ENCODE data around the gene ZFP92. TPM values are rescaled to one million over a fixed set of nuclear protein-coding genes. Genes with fewer than 3 reads are reported as not detected.

Gene ZFP92
- total RNA-seq, 1 donor from 2014 or later, result 4.5 TPM

DNA sequence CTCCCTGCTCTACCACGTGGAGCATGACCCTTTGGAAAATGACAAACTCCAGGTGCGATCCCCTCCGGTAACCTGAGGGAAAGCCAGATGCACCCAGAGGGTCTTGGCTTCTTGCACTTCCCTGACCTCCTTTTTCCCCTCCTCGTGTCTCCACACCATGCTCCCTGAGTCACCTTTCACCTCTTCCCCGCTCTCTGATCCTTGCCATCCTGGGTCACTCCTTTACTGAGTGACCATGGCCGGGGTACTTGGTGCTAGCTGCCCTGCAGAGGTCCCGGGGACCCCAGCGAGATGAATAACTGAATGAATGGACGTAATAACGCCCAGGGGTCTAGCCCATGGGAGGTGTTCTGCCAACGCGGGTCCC is 401 bp upstream of the ZFP92 start:
- DNase-seq (no peak), ATAC-seq (no peak)
- H3K4me1 ChIP-seq, result peaks cover 10% of the 10 kb centered on the region
- peak overlapping the region; percentile 61 for H3K4me3 ChIP-seq
- no peaks in the 10 kb centered on the region for H3K9me3 ChIP-seq
- intact Hi-C loops (cut with DNase I), result no loop called here
- H3K36me3 ChIP-seq, result no peaks in the 10 kb centered on the region
- peak overlapping the region; percentile 18 for H3K27ac ChIP-seq
- no peaks in the 10 kb centered on the region for H3K27me3 ChIP-seq (ENCODE audit: low read depth)
- TF ChIP-seq, protein P1, sequence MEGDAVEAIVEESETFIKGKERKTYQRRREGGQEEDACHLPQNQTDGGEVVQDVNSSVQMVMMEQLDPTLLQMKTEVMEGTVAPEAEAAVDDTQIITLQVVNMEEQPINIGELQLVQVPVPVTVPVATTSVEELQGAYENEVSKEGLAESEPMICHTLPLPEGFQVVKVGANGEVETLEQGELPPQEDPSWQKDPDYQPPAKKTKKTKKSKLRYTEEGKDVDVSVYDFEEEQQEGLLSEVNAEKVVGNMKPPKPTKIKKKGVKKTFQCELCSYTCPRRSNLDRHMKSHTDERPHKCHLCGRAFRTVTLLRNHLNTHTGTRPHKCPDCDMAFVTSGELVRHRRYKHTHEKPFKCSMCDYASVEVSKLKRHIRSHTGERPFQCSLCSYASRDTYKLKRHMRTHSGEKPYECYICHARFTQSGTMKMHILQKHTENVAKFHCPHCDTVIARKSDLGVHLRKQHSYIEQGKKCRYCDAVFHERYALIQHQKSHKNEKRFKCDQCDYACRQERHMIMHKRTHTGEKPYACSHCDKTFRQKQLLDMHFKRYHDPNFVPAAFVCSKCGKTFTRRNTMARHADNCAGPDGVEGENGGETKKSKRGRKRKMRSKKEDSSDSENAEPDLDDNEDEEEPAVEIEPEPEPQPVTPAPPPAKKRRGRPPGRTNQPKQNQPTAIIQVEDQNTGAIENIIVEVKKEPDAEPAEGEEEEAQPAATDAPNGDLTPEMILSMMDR (IDR thresholded peaks at IDR 0.05), result no peak

DNA sequence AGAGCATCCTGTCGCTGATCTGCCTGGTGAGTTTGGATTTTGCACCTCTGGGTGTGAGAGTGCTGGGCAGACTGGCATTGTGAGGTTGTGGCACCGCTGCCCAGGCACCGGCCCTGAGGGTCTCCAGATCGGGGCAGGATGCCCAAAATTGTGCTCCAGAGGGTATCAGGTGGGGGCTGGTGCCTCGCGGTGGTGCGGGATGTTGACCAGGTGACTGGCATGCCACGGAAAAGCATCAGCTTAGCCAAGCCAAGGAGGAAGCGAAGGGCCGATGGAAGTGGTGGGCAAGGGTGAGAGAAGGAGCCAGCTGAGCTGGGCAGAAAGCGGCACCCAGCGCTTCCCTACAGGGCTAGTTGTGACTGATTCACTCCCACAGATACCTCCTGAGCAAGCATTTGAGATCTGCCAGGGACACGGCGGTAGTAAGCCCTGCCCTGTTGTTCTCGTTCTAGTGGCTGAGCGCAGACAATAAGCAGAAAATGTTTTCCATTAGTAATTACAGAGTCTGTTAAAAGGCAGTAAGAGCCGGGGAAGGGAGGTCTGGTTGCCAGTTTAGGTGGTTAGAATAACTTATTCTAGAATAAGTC is 809 bp downstream of the ZFP92 start:
- Histone ChIP-seq H3K4me1 (peaks cover 10% of the 10 kb centered on the region), H3K27ac (no peak overlapping the region), H3K27me3 (ENCODE audit: low read depth) (no peaks in the 10 kb centered on the region), H3K36me3 (no peaks in the 10 kb centered on the region), H3K9me3 (no peaks in the 10 kb centered on the region), H3K4me3 (peak overlapping the region; percentile 61)
- TF ChIP-seq, protein P1 (IDR thresholded peaks at IDR 0.05), result no peak
- no peak for DNase-seq
- peak in 1 of 2 donors; percentile 7 for ATAC-seq
- intact Hi-C loops (cut with DNase I), result no loop called here

- Histone ChIP-seq H3K36me3 (no peaks in the 10 kb centered on the region), H3K4me3 (peak overlapping the region; percentile 61), H3K27ac (no peak overlapping the region), H3K9me3 (no peaks in the 10 kb centered on the region), H3K4me1 (peaks cover 10% of the 10 kb centered on the region), H3K27me3 (ENCODE audit: low read depth) (no peaks in the 10 kb centered on the region)
- intact Hi-C loops (cut with DNase I), result no loop called here
- TF ChIP-seq, protein P1 (IDR thresholded peaks at IDR 0.05), result no peak
- DNase-seq, result no peak
- ATAC-seq, result no peak
Observed at GRCh38 chrX:153412746-153413720, 1.8 kb downstream of the ZFP92 start.

DNA sequence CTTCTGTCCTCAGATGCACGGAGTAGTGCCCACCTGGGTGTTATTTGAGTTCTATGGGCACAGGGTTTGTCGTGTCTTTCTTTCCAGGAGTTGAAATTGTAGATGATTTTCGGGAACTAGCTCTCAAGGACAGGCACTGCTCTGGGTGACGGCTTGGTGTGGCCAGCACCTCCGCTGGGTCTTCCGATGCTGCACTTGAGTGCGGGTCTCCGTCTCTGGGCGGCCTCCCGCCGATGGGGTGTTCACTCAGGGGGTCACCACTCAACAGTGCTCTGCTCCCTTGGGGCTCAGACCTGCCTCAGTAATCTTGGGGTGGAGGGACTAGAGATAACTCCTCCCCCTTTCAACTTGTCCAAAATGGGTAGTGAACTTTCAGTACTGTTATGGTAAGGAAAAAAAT is 2.5 kb downstream of the ZFP92 start:
- Histone ChIP-seq H3K36me3 (no peaks in the 10 kb centered on the region), H3K4me1 (peaks cover 10% of the 10 kb centered on the region), H3K27ac (no peak overlapping the region), H3K4me3 (no peak overlapping the region), H3K9me3 (no peaks in the 10 kb centered on the region), H3K27me3 (ENCODE audit: low read depth) (no peaks in the 10 kb centered on the region)
- DNase-seq (no peak), ATAC-seq (no peak)
- intact Hi-C loops (cut with DNase I), result no loop called here
- TF ChIP-seq, protein P1 (IDR thresholded peaks at IDR 0.05), result no peak

GRCh38 chrX:153414856-153415510 is 3.7 kb downstream of the ZFP92 start:
- no peak overlapping the region for H3K27ac ChIP-seq
- no peaks in the 10 kb centered on the region for H3K9me3 ChIP-seq
- DNase-seq, result peak; percentile 47
- no peak overlapping the region for H3K4me3 ChIP-seq
- TF ChIP-seq, protein P1 (IDR thresholded peaks at IDR 0.05), result no peak
- H3K27me3 ChIP-seq (ENCODE audit: low read depth), result no peaks in the 10 kb centered on the region
- peak; percentile 53 to 59 for ATAC-seq
- intact Hi-C loops (cut with DNase I), result no loop called here
- H3K36me3 ChIP-seq, result no peaks in the 10 kb centered on the region
- H3K4me1 ChIP-seq, result peaks cover 10% of the 10 kb centered on the region
